Chondrocyte (in vitro differentiated cells): ENCODE measurements around the gene PLS3. TPM values are rescaled to one million over a fixed set of nuclear protein-coding genes. Genes with fewer than 3 reads are reported as not detected.
A peak's percentile ranks its signal among the peaks of the same experiment; 100 is the strongest.

Experiments
- DNase-seq: peaks from one replicate; pipeline ENCODE4 v3.0.0; 2021; ENCODE audit warnings: mixed read lengths, low spot score
- H3K27ac Mint-ChIP-seq: one replicate; pipeline ENCODE4 v1.8.0; 2021; ENCODE audit warnings: mild to moderate bottlenecking, moderate library complexity, mixed read lengths; ENCODE audit not compliant: unreplicated experiment
- H3K27me3 Mint-ChIP-seq: 2 replicates; pipeline ENCODE4 v1.8.0; 2021; ENCODE audit warnings: low read depth, mixed read lengths
- H3K36me3 Mint-ChIP-seq: 2 replicates; pipeline ENCODE4 v1.8.0; 2021; ENCODE audit warnings: low read depth, mixed read lengths
- H3K4me1 Mint-ChIP-seq: 2 replicates; pipeline ENCODE4 v1.8.0; 2021; ENCODE audit warnings: low read depth, mild to moderate bottlenecking, mixed read lengths
- H3K4me3 Mint-ChIP-seq: one replicate; pipeline ENCODE4 v1.8.0; 2021; ENCODE audit warnings: mild to moderate bottlenecking, moderate library complexity, mixed read lengths; ENCODE audit not compliant: unreplicated experiment
- H3K9me3 Mint-ChIP-seq: 2 replicates; pipeline ENCODE4 v1.8.0; 2021; ENCODE audit warnings: low read depth, mixed read lengths
- total RNA-seq: library from RNA; stranded (reverse); gene quantifications from 3 replicates; pipeline ENCODE4 v1.2.1, GENCODE V29; 2021
- TF ChIP-seq, protein P1 (sequence below): fragments of 200-600 bp; sonication (generic); IDR thresholded peaks from 2 replicates; pipeline ENCODE4 v1.5.0; 2021; ENCODE audit warnings: antibody characterized with exemption, mild to moderate bottlenecking, moderate library complexity

Gene PLS3
- total RNA-seq, 1 donor from 2014 or later, result 660 TPM

DNA sequence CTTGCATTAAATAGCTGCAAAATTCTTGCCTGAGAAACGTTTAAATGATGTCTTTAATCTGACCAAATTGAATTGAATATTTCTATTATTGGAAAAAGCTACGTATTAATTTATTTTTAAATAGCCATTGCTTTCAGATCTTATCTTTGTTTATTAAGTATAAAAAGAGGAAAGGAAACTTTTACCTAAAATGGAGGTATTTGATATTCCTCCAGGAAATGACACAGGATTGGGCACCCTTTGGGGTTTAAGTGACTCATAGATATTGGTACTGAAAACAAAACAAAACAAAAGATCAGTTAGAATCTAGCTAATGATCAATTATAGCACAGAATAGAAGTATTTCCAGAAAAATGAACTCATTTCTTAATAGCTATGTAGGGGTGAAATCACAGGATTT lies 34.1 kb downstream of the PLS3 start:
- Mint-ChIP-seq H3K4me3 (peak overlapping the region; percentile 62), H3K27me3 (no peaks in the 10 kb centered on the region), H3K9me3 (no peaks in the 10 kb centered on the region), H3K36me3 (peaks cover 12% of the 10 kb centered on the region), H3K4me1 (peaks cover 82% of the 10 kb centered on the region), H3K27ac (peak overlapping the region; percentile 83)
- TF ChIP-seq, protein P1, sequence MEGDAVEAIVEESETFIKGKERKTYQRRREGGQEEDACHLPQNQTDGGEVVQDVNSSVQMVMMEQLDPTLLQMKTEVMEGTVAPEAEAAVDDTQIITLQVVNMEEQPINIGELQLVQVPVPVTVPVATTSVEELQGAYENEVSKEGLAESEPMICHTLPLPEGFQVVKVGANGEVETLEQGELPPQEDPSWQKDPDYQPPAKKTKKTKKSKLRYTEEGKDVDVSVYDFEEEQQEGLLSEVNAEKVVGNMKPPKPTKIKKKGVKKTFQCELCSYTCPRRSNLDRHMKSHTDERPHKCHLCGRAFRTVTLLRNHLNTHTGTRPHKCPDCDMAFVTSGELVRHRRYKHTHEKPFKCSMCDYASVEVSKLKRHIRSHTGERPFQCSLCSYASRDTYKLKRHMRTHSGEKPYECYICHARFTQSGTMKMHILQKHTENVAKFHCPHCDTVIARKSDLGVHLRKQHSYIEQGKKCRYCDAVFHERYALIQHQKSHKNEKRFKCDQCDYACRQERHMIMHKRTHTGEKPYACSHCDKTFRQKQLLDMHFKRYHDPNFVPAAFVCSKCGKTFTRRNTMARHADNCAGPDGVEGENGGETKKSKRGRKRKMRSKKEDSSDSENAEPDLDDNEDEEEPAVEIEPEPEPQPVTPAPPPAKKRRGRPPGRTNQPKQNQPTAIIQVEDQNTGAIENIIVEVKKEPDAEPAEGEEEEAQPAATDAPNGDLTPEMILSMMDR, result no peak
- DNase-seq, result no peak

GRCh38 chrX:115598556-115598955 lies 37.6 kb downstream of the PLS3 start:
- Mint-ChIP-seq H3K4me3 (no peak overlapping the region), H3K27ac (peak overlapping the region; percentile 45), H3K27me3 (no peaks in the 10 kb centered on the region), H3K4me1 (peaks cover 84% of the 10 kb centered on the region), H3K36me3 (peaks cover 24% of the 10 kb centered on the region), H3K9me3 (no peaks in the 10 kb centered on the region)
- no peak for DNase-seq
- TF ChIP-seq, protein P1, result no peak

DNA sequence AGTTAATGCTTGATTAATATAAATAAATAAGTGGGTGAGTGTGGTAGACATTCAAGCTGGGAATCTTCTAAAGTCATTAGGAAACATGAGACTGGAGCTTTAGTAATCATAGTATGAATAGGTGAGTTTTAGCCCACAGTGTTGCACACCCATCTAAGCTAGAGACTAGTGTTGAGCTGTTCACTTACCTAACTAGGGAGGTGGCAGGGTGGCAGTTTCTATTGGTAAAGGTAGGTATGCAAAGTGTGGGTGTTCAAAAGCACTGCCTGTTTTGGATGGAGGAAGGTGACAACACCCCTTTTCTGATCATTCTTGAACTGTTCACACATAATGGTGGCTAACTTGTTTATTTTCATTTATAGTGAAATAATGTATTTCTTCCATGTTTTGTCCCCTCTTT lies 41.3 kb downstream of the PLS3 start:
- no peak overlapping the region for H3K4me3 Mint-ChIP-seq
- no peak for DNase-seq
- peak overlapping the region; percentile 93 for H3K27ac Mint-ChIP-seq
- TF ChIP-seq, protein P1, result no peak
- peaks cover 27% of the 10 kb centered on the region for H3K36me3 Mint-ChIP-seq
- H3K9me3 Mint-ChIP-seq, result no peaks in the 10 kb centered on the region
- peaks cover 84% of the 10 kb centered on the region for H3K4me1 Mint-ChIP-seq
- H3K27me3 Mint-ChIP-seq, result no peaks in the 10 kb centered on the region

GRCh38 chrX:115602729-115603389 lies 41.9 kb downstream of the PLS3 start:
- Mint-ChIP-seq H3K4me3 (no peak overlapping the region), H3K9me3 (no peaks in the 10 kb centered on the region), H3K4me1 (peaks cover 84% of the 10 kb centered on the region), H3K27me3 (no peaks in the 10 kb centered on the region), H3K36me3 (peaks cover 27% of the 10 kb centered on the region), H3K27ac (peak overlapping the region; percentile 93)
- TF ChIP-seq, protein P1, result no peak
- DNase-seq, result no peak

- Mint-ChIP-seq H3K27me3 (no peaks in the 10 kb centered on the region), H3K4me1 (peaks cover 81% of the 10 kb centered on the region), H3K36me3 (peaks cover 30% of the 10 kb centered on the region), H3K4me3 (no peak overlapping the region), H3K9me3 (no peaks in the 10 kb centered on the region), H3K27ac (peak overlapping the region; percentile 93)
- TF ChIP-seq, protein P1, result no peak
- DNase-seq, result no peak
Observed at GRCh38 chrX:115603534-115604074, 42.6 kb downstream of the PLS3 start.
